GM19467 (cell line): Measurements from ENCODE around the gene DCD.

ENCODE experiments used
- ATAC-seq: cut with Tn5 transposase; IDR thresholded peaks from one replicate; pipeline ENCODE4 v1.9.1; 2021; ENCODE audit warnings: mild to moderate bottlenecking, moderate library complexity; ENCODE audit not compliant: unreplicated experiment

DCD gene

DNA sequence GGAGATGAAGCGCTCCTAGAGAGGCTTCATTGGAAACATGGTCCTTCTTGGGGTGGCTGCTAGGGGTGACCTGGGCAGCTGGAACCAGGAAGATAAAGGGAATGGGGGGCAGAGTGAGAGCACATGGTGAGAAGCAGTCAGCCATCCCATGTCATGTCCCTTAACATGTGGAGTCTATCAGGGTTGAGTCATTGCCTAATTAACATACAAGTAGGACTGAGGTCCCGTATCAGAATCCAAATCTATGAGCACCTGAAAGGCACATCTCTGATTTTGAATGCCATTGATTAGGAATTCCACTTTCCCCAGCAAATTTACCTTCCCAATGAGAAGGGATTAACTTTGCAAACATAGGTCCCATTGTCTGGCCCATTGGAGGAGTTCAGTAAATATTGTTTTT lies 39.4 kb downstream of the DCD start:
- no peak for ATAC-seq

DNA sequence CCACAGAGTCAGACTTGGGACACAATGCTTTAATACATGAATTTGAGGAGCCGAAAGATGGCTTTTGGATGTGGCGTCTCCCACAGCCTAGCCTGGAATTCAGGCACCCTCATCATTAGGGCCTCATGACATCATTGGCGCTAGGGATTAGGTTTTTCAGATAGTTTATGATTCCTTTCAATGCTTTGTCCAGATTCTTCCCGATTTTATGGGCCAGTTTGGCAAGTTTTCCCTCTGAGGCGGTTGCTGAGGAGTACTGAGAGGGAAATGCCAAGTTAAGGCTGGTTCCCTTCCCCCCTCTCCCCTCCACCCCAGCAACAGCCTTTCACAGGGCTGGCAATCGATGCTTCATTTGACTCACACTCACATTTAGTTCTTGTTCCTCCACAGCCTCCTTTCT lies 40.0 kb downstream of the DCD start:
- no peak for ATAC-seq

- no peak for ATAC-seq
Observed at GRCh38 chr12:54606556-54606955, 41.6 kb downstream of the DCD start.

- no peak for ATAC-seq
Observed at GRCh38 chr12:54605138-54605970, 42.8 kb downstream of the DCD start.

DNA sequence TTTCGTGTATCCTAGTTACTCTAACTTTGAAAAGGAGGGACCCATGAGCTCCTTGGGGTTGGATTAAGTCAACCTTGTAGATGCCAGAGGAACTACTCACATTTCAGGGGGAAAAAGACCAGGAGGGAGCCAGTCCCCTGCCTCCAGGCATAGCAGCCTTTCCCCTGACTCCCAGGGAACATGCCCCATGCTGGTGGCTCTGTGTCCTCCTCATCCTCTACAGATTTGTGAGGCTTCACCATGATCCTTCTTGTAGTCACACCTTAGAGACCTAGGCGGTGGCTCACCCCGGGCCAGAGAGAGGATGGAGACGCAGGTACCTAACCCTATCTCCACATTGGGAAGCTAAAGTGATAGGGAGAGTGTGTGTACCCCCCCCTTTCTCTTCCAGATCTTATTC lies 43.7 kb downstream of the DCD start:
- no peak for ATAC-seq

GRCh38 chr12:54603872-54604271 lies 44.3 kb downstream of the DCD start:
- no peak for ATAC-seq

- peak; percentile 78 for ATAC-seq
Observed at GRCh38 chr12:54603173-54603814, 44.9 kb downstream of the DCD start.

DNA sequence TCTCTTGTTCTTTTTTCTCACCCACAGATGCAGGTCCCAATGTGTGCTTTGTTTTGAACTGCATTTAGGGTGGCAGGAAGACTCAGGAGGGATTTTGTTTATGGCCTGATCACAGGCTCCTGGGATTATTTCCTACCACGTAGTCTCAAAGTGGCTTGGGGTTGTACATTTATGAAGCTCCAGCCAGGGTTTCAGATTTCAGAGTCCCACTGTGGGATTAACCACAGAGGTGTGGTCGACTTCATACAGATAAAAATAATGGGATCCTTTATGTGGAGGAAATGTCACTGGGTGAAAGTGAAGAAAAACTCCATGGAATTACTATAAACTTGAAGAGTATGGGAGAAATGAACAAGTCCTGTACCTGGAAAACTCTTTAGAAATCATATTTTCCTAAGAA lies 45.5 kb downstream of the DCD start:
- no peak for ATAC-seq

DNA sequence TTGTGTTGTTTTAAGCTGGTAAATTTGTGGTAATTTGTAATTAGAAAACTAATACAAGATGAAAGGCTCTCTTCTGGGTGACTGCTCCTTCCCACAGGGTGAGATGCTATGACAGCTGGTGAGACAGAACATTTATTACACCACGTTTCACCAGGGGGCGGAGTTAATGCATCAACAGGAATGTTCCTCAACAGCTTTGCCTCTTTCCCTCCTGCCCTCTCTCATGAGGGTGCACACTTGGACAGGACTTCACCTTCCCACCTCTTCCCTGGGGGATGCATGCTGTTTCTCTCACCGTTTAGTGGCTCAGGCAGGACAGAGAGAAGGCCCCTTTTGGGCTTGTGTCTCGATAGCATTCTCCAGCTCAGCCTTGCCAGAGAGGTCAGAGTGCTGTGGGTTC lies 46.3 kb downstream of the DCD start:
- no peak for ATAC-seq

GRCh38 chr12:54598970-54599369 lies 49.2 kb downstream of the DCD start:
- ATAC-seq = no peak

GRCh38 chr12:54596526-54596946 lies 51.6 kb downstream of the DCD start:
- no peak for ATAC-seq

GRCh38 chr12:54595471-54595870 lies 52.7 kb downstream of the DCD start:
- no peak for ATAC-seq
